IMR-90 (cell line): Measurements from ENCODE around the gene ABHD2. TPM values are rescaled to one million over a fixed set of nuclear protein-coding genes. Genes with fewer than 3 reads are reported as not detected.

Experiments used
- ATAC-seq: fragments of 200-7000 bp; cut with Tn5 transposase; 2 replicates; pipeline ENCODE4 v1.9.1; 2020; ENCODE audit warnings: low read depth, mild to moderate bottlenecking, moderate library complexity
- BruUV-seq: library from RNA; stranded (reverse); fragments of 400-500 nt; replicated peaks from 2 replicates; lab custom pipeline; 2021; lab: Mats Ljungman, UMichigan
- CTCF ChIA-PET: fragments of 300-600 bp; formaldehyde crosslinking; extraction: SDS; loops from one replicate; lab custom pipeline; 2021; ENCODE audit warnings: antibody characterized with exemption; lab: Yijun Ruan, JAX
- POLR2A ChIA-PET: fragments of 300-600 bp; sonication (Branson Sonifier 250); formaldehyde crosslinking; loops from one replicate; lab custom pipeline; 2022; ENCODE audit warnings: antibody characterized with exemption; ENCODE audit not compliant: unreplicated experiment; lab: Charles Lee
- DNase-seq: peaks from one replicate; pipeline ENCODE4 v3.0.0; 2013
- H2AFZ ChIP-seq: replicated peaks from 2 replicates; pipeline ENCODE3; 2013; ENCODE audit warnings: low read length, mild to moderate bottlenecking; ENCODE audit not compliant: poor library complexity
- H2AK5ac ChIP-seq: 2 replicates; pipeline ENCODE4 v1.6.1; 2013; ENCODE audit warnings: low read depth, low read length, inconsistent platforms
- H2AK9ac ChIP-seq: replicated peaks from 2 replicates; pipeline ENCODE3; 2013; ENCODE audit warnings: mild to moderate bottlenecking, low read depth, low read length, moderate library complexity; ENCODE audit not compliant: poor library complexity
- H2BK120ac ChIP-seq: 2 replicates; pipeline ENCODE4 v1.6.1; 2013; ENCODE audit warnings: low read depth, low read length, inconsistent platforms
- H2BK15ac ChIP-seq: 3 replicates; pipeline ENCODE4 v1.6.1; 2013; ENCODE audit warnings: low read depth, low read length, inconsistent platforms
- H2BK20ac ChIP-seq: 2 replicates; pipeline ENCODE4 v1.6.1; 2013; ENCODE audit warnings: low read depth, mild to moderate bottlenecking, inconsistent platforms, low read length, moderate library complexity
- H2BK5ac ChIP-seq: 2 replicates; pipeline ENCODE4 v1.6.1; 2013; ENCODE audit warnings: mild to moderate bottlenecking, low read depth, low read length, inconsistent platforms; ENCODE audit not compliant: poor library complexity, severe bottlenecking
- H3K14ac ChIP-seq: replicated peaks from 2 replicates; pipeline ENCODE4 v1.6.1; 2013; ENCODE audit warnings: low read depth, low read length, inconsistent platforms
- H3K18ac ChIP-seq: 2 replicates; pipeline ENCODE4 v1.6.1; 2013; ENCODE audit warnings: low read depth, low read length, control low read depth
- H3K23ac ChIP-seq: 2 replicates; pipeline ENCODE4 v1.6.1; 2013; ENCODE audit warnings: low read depth, low read length, inconsistent platforms
- H3K27ac ChIP-seq: 2 replicates; pipeline ENCODE4 v1.5.1; 2013; ENCODE audit warnings: mild to moderate bottlenecking, control low read depth, low read length; ENCODE audit not compliant: insufficient read depth
- H3K27me3 ChIP-seq: 2 replicates; pipeline ENCODE4 v1.6.1; 2013; ENCODE audit warnings: low read length; ENCODE audit not compliant: control insufficient read depth, insufficient read depth
- H3K36me3 ChIP-seq: 2 replicates; pipeline ENCODE4 v1.6.1; 2013; ENCODE audit warnings: low read length, mixed read lengths; ENCODE audit not compliant: control insufficient read depth, insufficient read depth
- H3K4ac ChIP-seq: 2 replicates; pipeline ENCODE4 v1.6.1; 2013; ENCODE audit warnings: low read depth, low read length, inconsistent platforms
- H3K4me1 ChIP-seq: 2 replicates; pipeline ENCODE4 v1.6.1; 2013; ENCODE audit warnings: low read length, mixed read lengths; ENCODE audit not compliant: control insufficient read depth, insufficient read depth
- H3K4me2 ChIP-seq: 2 replicates; pipeline ENCODE4 v1.6.1; 2013; ENCODE audit warnings: low read depth, mild to moderate bottlenecking, control low read depth, low read length, moderate library complexity
- H3K4me3 ChIP-seq: 2 replicates; pipeline ENCODE4 v1.5.1; 2013; ENCODE audit warnings: low read depth, mild to moderate bottlenecking, control low read depth, low read length, moderate library complexity; ENCODE audit not compliant: insufficient read depth
- H3K56ac ChIP-seq: 2 replicates; pipeline ENCODE4 v1.6.1; 2013; ENCODE audit warnings: low read length, inconsistent platforms; ENCODE audit not compliant: insufficient read depth; ENCODE audit errors: extremely low read depth
- H3K79me1 ChIP-seq, 2 experiments: 2 replicates each; pipeline ENCODE4 v1.6.1; 2013; ENCODE audit warnings: low read length in 2 of 2, inconsistent platforms in 1 of 2, low read depth in 1 of 2
- H3K9ac ChIP-seq: 2 replicates; pipeline ENCODE4 v1.6.1; 2013; ENCODE audit warnings: low read depth, low read length, control low read depth
- H3K9me1 ChIP-seq: 2 replicates; pipeline ENCODE4 v1.6.1; 2013; ENCODE audit warnings: low read length, inconsistent platforms; ENCODE audit not compliant: insufficient read depth
- H3K9me3 ChIP-seq: 2 replicates; pipeline ENCODE4 v1.6.1; 2013; ENCODE audit warnings: low read length; ENCODE audit not compliant: control insufficient read depth, insufficient read depth
- H4K20me1 ChIP-seq: 2 replicates; pipeline ENCODE4 v1.6.1; 2013; ENCODE audit warnings: low read length, inconsistent platforms; ENCODE audit not compliant: insufficient read depth
- H4K5ac ChIP-seq: 2 replicates; pipeline ENCODE4 v1.6.1; 2013; ENCODE audit warnings: mild to moderate bottlenecking, low read depth, low read length, control low read depth
- H4K8ac ChIP-seq, 2 experiments: 2 replicates each; pipeline ENCODE4 v1.6.1; 2013; ENCODE audit warnings: low read depth in 2 of 2, low read length in 2 of 2, control low read depth in 1 of 2, inconsistent platforms in 1 of 2
- H4K91ac ChIP-seq: 2 replicates; pipeline ENCODE4 v1.6.1; 2013; ENCODE audit warnings: low read depth, low read length, inconsistent platforms; ENCODE audit not compliant: insufficient read depth
- BHLHE40 ChIP-seq: fragments of 150-350 bp; IDR thresholded peaks from 2 replicates; pipeline ENCODE4 v1.6.1; 2016; ENCODE audit warnings: mild to moderate bottlenecking, low read depth, low read length
- CEBPB ChIP-seq: IDR thresholded peaks from 2 replicates; pipeline ENCODE4 v1.6.1; 2012; ENCODE audit warnings: low read depth, low read length, improper control_type of control experiment
- CHD1 ChIP-seq: IDR thresholded peaks from 2 replicates; pipeline ENCODE4 v1.6.1; 2012; ENCODE audit warnings: low read depth, low read length, improper control_type of control experiment
- FOS ChIP-seq: fragments of 150-350 bp; IDR thresholded peaks from 2 replicates; pipeline ENCODE4 v1.6.1; 2016; ENCODE audit warnings: low read depth, low read length
- MAFK ChIP-seq: IDR thresholded peaks from 2 replicates; pipeline ENCODE4 v1.6.1; 2012; ENCODE audit warnings: low read depth, low read length, improper control_type of control experiment
- MXI1 ChIP-seq: IDR thresholded peaks from 2 replicates; pipeline ENCODE4 v1.6.1; 2012; ENCODE audit warnings: low read depth, mild to moderate bottlenecking, low read length, moderate library complexity, borderline replicate concordance
- NFE2L2 ChIP-seq: fragments of 150-350 bp; IDR thresholded peaks from 2 replicates; pipeline ENCODE4 v1.6.1; 2016; ENCODE audit warnings: low read depth, mild to moderate bottlenecking, low read length
- POLR2A ChIP-seq: IDR thresholded peaks from 2 replicates; pipeline ENCODE4 v1.6.1; 2012; ENCODE audit warnings: mild to moderate bottlenecking, low read depth, low read length
- RAD21 ChIP-seq: IDR thresholded peaks from 2 replicates; pipeline ENCODE4 v1.6.1; 2012; ENCODE audit warnings: low read length, improper control_type of control experiment
- RCOR1 ChIP-seq: IDR thresholded peaks from 2 replicates; pipeline ENCODE4 v1.6.1; 2012; ENCODE audit warnings: mild to moderate bottlenecking, low read length, improper control_type of control experiment; ENCODE audit not compliant: insufficient replicate concordance
- RFX5 ChIP-seq: IDR thresholded peaks from 2 replicates; pipeline ENCODE4 v1.8.0; 2012; ENCODE audit warnings: low read depth, mild to moderate bottlenecking, low read length, moderate library complexity
- SMC3 ChIP-seq: fragments of 150-350 bp; IDR thresholded peaks from 2 replicates; pipeline ENCODE4 v1.6.1; 2016; ENCODE audit warnings: low read depth, mild to moderate bottlenecking, antibody characterized with exemption, low read length, moderate library complexity
- WGBS, 2 experiments: methylation state at CpG; one replicate each; pipeline versions ENCODE4 v1.1.5 to v1.1.7; 2013; ENCODE audit warnings: missing lambda C conversion rate in 2 of 2; ENCODE audit not compliant: insufficient read length in 1 of 2; ENCODE audit errors: extremely low coverage in 2 of 2; 5-methylcytosine and 5-hydroxymethylcytosine counted together
- dilution Hi-C: fragments of 300-500 bp; cut with HindIII; formaldehyde crosslinking; loops from one replicate; pipeline ENCODE4 v1.14.3; 2018; ENCODE audit warnings: low sequenced_read_pairs; ENCODE audit not compliant: unreplicated experiment
- in situ Hi-C: fragments of 300-500 bp; cut with MboI; formaldehyde crosslinking; loops from 3 replicates; pipeline ENCODE4 v1.14.3; 2019; ENCODE audit warnings: low sequenced_read_pairs, inconsistent platforms, mixed read lengths
- intact Hi-C: fragments of 100-400 bp; cut with micrococcal nuclease; formaldehyde crosslinking; loops from 2 replicates; pipeline ENCODE4 v1.10.0; 2022
- polyA plus RNA-seq, 3 experiments: library from polyadenylated mRNA; depleted of rRNA; stranded (reverse); fragments of >200 nt; gene quantifications; 2 replicates each; pipeline ENCODE4 v1.2.3, GENCODE V29; 2012; ENCODE audit warnings: low replicate concordance in 1 of 3
- total RNA-seq: library from RNA; depleted of rRNA; stranded (reverse); fragments of >200 nt; gene quantifications from 2 replicates; pipeline ENCODE4 v1.2.3, GENCODE V29; 2012
- TF ChIP-seq, protein P1 (sequence below): conservative IDR thresholded peaks from 2 replicates; pipeline ENCODE4 v1.5.1; 2012; ENCODE audit warnings: mild to moderate bottlenecking, low read depth, low read length, improper control_type of control experiment
- TF ChIP-seq, protein P2 (sequence below): fragments of 150-350 bp; IDR thresholded peaks from 2 replicates; pipeline ENCODE4 v1.6.1; 2016; ENCODE audit warnings: low read depth, mild to moderate bottlenecking, low read length, moderate library complexity, borderline replicate concordance

ABHD2 gene
- total and polyA plus RNA-seq, 2 of the 4 experiments (the other 2 are of a cell fraction): 31.2 to 62.9 TPM

DNA sequence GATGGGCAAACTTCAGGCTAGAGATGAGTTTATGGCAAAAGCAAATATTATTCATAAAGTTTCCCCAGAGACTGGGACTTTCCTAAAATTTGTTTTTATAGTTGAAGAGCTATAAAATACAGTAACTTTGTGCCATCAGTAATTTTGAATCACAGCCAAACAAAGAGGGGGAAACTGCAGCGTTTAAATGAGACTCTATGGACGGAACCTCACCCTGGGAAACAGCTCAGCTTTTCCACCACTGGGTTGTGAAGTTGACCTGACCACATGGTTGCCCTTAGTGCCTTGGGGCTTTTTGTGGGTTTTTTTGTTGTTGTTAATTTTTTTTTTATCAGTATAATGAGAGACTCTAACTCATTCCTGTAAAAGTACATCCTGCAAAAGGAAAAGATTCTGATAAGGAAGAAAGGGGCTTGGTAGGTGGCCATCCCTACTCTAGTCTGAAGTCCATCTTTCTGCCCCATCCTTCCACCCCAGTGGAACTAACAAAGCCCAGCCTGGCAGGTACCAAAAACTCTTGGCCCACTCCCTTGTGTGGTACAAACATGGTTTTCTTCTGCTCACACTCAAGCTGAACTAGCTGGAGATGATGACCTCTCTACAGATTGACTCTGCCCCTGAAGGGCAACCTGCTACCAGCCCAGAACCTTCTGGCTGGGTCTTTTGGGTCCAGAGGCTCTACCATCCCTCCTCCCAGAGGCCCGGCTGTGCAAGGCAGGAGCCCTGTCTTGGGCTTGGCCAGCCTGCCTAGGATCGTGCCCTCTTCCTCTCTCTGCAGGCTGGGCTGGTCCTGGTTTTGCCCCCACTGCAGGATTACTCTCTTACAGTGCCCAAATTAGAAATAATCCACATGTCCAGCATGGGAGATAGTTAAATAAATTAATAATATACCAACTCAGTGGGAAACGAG lies 92.0 kb downstream of the ABHD2 start (continued):
- TF ChIP-seq FOS (no peak), CEBPB (no peak), POLR2A (no peak)

DNA sequence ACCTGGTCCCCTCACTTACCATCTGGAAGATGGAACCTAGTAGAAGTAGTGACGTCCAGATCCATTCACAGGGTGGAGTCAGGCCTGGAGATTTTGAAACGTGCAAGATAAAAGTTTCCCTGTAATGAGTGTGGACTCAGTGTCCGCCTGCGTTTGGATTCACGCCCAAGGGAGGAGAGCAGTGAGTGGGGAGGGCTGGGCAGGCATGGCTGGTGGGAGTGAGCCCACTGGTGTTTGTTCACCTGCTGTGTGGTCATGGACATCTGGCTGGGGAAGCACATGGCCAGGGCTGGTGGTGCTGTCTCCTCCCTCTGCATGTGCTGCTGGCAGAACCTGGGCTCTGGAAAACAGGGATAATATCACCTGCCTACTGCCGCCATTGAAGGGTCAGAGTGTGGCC lies 96.1 kb downstream of the ABHD2 start:
- intact Hi-C loops (no loop called here), in situ Hi-C loops (no loop called here)
- no peak for TF ChIP-seq CEBPB
- no peak for TF ChIP-seq POLR2A
- no peak for TF ChIP-seq RAD21
- TF ChIP-seq RFX5: no peak
- TF ChIP-seq FOS: no peak
- no peak for TF ChIP-seq CHD1
- TF ChIP-seq MXI1: no peak
- no peak for TF ChIP-seq NFE2L2
- TF ChIP-seq, protein P1, sequence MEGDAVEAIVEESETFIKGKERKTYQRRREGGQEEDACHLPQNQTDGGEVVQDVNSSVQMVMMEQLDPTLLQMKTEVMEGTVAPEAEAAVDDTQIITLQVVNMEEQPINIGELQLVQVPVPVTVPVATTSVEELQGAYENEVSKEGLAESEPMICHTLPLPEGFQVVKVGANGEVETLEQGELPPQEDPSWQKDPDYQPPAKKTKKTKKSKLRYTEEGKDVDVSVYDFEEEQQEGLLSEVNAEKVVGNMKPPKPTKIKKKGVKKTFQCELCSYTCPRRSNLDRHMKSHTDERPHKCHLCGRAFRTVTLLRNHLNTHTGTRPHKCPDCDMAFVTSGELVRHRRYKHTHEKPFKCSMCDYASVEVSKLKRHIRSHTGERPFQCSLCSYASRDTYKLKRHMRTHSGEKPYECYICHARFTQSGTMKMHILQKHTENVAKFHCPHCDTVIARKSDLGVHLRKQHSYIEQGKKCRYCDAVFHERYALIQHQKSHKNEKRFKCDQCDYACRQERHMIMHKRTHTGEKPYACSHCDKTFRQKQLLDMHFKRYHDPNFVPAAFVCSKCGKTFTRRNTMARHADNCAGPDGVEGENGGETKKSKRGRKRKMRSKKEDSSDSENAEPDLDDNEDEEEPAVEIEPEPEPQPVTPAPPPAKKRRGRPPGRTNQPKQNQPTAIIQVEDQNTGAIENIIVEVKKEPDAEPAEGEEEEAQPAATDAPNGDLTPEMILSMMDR: no peak
- no peak for TF ChIP-seq BHLHE40
- TF ChIP-seq MAFK: no peak
- TF ChIP-seq, protein P2, sequence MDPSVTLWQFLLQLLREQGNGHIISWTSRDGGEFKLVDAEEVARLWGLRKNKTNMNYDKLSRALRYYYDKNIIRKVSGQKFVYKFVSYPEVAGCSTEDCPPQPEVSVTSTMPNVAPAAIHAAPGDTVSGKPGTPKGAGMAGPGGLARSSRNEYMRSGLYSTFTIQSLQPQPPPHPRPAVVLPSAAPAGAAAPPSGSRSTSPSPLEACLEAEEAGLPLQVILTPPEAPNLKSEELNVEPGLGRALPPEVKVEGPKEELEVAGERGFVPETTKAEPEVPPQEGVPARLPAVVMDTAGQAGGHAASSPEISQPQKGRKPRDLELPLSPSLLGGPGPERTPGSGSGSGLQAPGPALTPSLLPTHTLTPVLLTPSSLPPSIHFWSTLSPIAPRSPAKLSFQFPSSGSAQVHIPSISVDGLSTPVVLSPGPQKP: no peak
- TF ChIP-seq RCOR1: no peak
- no peak for TF ChIP-seq SMC3

More for the DNA sequence above, 96.1 kb downstream of the ABHD2 start:
- Histone ChIP-seq H3K4me3 (no peak overlapping the region), H2BK120ac (no peak overlapping the region), H3K56ac (no peak overlapping the region), H3K4me1 (peaks cover 2% of the 10 kb centered on the region), H2BK15ac (no peak overlapping the region), H3K23ac (no peak overlapping the region), H2AFZ (no peak overlapping the region), H3K4ac (no peak overlapping the region), H3K36me3 (peaks cover 33% of the 10 kb centered on the region), H2AK9ac (no peak overlapping the region), H2BK20ac (no peak overlapping the region), H3K27ac (no peak overlapping the region), H2BK5ac (no peak overlapping the region), H3K79me1 (peaks cover 0 to 8% of the 10 kb centered on the region in 2 experiments; a peak in 1 of 4 replicates), H3K4me2 (no peak overlapping the region), H4K91ac (no peak overlapping the region), H2AK5ac (no peak overlapping the region), H3K9me3 (no peaks in the 10 kb centered on the region), H3K9me1 (peaks cover 13% of the 10 kb centered on the region), H3K9ac (no peak overlapping the region), H3K27me3 (no peaks in the 10 kb centered on the region), H3K14ac (no peak overlapping the region), H4K8ac (no peak overlapping the region), H4K20me1 (no peaks in the 10 kb centered on the region), H3K18ac (no peak overlapping the region), H4K5ac (no peak overlapping the region)
- CTCF ChIA-PET: no interaction called here
- no TSS peak for BruUV-seq
- ATAC-seq (no peak), DNase-seq (no peak)
- POLR2A ChIA-PET: no interaction called here
- dilution Hi-C loops: no loop called here
- no CpG with 5 or more reads among the region's 6 CpGs for WGBS, 2 experiments
